Choroid plexus epithelial cell (primary cell): ENCODE results near the gene C5AR2.
"Not testable (repeated sequence)": the region's sequence is repeated elsewhere in the genome, so short reads cannot be mapped to it uniquely, and the experiment has no call there.

Source experiments
- DNase-seq: peaks from one replicate; pipeline ENCODE4 v3.0.0-alpha.2; 2010; ENCODE audit warnings: low read depth
- H3K4me3 ChIP-seq: 2 replicates; pipeline ENCODE4 v1.5.1; 2011; ENCODE audit warnings: low read depth, mild to moderate bottlenecking, control low read depth, low read length, moderate library complexity
- CTCF ChIP-seq: conservative IDR thresholded peaks from 2 replicates; pipeline ENCODE4 v1.5.1; 2011; ENCODE audit warnings: low read depth, mild to moderate bottlenecking, control low read depth, inconsistent platforms, low read length, moderate library complexity

Gene C5AR2

GRCh38 chr19:47379381-47379938, 47.5 kb downstream of the C5AR2 start:
- DNase-seq, result no peak
- no peak overlapping the region for H3K4me3 ChIP-seq
- no peak for TF ChIP-seq CTCF

DNA sequence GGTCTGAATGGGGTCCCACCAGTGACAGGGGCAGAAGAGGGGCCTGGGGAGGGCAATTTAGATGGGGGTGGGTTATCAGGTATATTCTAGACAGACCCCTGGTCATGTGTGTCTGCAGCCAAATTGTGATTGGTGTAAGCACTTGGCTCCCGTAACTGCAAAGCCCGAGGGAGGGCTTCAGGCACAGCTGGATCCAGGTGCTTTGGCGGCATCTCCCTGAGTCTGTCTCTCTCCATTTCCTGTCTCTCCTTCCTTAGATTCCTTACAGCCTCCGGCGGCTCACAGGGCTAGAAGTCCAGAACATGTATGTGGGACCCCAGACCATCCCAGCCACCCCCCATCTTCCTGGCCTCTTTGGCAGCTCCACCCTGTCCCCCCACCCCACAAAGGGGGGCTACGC, 48.6 kb downstream of the C5AR2 start:
- no peak for DNase-seq
- H3K4me3 ChIP-seq, result no peak overlapping the region
- TF ChIP-seq CTCF, result no peak

- TF ChIP-seq CTCF, result no peak
- no peak overlapping the region for H3K4me3 ChIP-seq
- no peak for DNase-seq
Observed at GRCh38 chr19:47381121-47381520, 49.1 kb downstream of the C5AR2 start.

- H3K4me3 ChIP-seq, result no peak overlapping the region
- DNase-seq, result no peak
- TF ChIP-seq CTCF, result no peak
Observed at GRCh38 chr19:47381653-47382279, 49.8 kb downstream of the C5AR2 start.

DNA sequence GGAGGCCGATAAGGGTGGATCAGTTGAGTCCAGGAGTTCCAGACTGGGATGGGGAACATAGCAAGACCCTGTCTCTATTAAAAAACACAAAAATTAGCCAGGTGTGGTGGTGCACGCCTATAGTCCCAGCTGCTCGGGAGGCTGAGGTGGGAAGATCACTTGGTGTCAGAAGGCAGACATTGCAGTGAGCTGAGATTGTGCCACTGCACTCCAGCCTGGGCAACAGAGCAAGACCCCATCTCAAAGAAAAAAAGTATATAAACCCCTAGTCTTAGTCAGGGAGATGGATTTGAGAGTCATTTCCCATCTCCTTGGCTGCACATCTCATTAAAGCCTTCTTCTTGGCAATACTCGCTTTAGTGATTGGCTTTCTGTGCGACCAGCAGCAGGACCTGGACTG, 51.9 kb downstream of the C5AR2 start:
- not testable (repeated sequence) for H3K4me3 ChIP-seq, DNase-seq

DNA sequence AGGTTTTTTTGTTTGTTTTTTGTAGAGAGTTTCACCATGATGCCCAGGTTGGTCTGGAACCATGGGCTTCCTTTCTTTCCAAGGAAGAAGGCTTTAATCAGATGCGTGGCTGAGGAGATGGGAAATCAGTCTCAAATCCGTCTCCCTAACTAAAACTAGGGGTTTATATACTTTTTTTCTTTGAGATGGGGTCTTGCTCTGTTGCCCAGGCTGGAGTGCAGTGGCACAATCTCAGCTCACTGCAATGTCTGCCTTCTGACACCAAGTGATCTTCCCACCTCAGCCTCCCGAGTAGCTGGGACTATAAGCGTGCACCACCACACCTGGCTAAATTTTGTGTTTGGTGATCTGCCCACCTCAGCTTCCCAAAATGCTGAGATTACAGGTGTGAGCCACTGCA, 52.6 kb downstream of the C5AR2 start:
- not testable (repeated sequence) for H3K4me3 ChIP-seq, DNase-seq

DNA sequence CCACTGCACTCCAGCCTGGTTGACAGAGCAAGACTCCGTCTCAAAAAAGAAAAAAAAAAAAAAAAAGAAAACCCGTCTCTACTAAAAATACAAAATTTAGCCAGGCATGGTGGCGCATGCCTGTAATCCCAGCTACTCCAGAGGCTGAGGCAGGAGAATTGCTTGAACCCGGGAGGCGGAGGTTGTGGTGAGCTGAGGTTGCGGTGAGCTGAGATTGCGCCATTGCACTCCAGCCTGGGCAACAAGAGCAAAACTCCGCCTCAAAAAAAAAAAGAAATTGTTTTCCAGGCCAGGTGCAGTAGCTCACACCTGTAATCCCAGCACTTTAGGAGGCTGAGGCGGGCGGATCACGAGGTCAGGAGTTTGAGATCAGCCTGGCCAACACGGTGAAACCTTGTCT, 54.6 kb downstream of the C5AR2 start:
- not testable (repeated sequence) for DNase-seq, H3K4me3 ChIP-seq

DNA sequence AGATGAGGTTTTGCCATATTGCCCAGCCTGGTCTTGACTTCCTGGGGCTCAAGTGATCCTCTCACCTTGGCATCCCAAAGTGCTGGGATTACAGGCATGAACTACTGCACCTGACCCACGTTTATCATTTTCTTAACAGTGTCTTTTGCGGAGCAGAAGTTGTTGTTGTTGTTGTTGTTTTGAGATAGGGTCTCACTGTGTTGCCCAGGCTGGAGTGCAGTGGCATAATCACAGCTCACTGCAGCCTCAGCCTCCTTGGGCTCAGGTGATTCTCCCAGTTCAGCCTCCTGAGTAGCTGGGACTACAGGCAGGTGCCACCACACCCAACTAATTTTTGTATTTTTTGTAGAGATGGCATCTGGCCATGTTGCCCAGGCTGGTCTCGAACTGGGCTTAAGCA, 55.6 kb downstream of the C5AR2 start:
- not testable (repeated sequence) for DNase-seq, H3K4me3 ChIP-seq

- H3K4me3 ChIP-seq, DNase-seq: not testable (repeated sequence)
Observed at GRCh38 chr19:47388721-47389120, 56.7 kb downstream of the C5AR2 start.

DNA sequence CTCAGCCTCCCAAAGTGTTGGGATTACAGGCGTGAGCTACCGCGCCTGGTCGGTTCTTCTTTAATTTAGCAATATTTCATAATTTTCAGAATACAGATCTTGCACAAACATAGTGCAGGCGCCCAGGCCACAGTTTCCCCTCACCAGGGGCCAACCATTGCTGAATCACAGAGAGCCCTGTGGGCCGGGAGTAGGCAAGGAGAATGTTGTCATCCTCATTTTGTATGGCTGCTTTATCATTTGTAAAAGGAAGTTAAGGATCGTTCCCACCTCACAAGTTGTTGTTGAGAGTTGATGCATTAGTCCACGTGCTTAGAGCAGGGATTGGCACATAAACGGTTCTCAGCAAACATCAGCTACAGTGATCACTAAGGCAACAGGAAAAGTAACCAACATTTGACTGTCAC, 57.2 kb downstream of the C5AR2 start:
- no peak for DNase-seq
- no peak for TF ChIP-seq CTCF
- no peak overlapping the region for H3K4me3 ChIP-seq
